ENCODE measurements around the gene VPS9D1.

Gene VPS9D1, protein sequence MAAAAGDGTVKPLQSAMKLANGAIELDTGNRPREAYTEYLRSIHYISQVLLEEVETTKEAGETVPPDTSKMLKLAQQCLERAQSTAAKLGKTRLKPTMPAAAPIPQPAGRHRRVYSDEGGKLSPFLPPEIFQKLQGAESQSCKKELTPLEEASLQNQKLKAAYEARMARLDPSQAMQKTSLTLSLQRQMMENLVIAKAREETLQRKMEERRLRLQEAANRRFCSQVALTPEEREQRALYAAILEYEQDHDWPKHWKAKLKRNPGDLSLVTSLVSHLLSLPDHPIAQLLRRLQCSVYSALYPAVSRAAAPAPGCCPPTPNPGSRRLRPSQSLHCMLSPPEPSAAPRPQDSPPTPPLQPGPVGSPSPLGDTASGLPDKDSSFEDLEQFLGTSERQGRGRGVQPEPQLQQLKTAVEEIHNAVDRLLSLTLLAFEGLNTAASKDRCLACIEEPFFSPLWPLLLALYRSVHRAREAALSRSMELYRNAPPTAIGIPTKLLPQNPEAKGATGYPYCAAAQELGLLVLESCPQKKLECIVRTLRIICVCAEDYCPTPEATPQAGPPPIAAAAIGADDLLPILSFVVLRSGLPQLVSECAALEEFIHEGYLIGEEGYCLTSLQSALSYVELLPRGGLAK

DNA sequence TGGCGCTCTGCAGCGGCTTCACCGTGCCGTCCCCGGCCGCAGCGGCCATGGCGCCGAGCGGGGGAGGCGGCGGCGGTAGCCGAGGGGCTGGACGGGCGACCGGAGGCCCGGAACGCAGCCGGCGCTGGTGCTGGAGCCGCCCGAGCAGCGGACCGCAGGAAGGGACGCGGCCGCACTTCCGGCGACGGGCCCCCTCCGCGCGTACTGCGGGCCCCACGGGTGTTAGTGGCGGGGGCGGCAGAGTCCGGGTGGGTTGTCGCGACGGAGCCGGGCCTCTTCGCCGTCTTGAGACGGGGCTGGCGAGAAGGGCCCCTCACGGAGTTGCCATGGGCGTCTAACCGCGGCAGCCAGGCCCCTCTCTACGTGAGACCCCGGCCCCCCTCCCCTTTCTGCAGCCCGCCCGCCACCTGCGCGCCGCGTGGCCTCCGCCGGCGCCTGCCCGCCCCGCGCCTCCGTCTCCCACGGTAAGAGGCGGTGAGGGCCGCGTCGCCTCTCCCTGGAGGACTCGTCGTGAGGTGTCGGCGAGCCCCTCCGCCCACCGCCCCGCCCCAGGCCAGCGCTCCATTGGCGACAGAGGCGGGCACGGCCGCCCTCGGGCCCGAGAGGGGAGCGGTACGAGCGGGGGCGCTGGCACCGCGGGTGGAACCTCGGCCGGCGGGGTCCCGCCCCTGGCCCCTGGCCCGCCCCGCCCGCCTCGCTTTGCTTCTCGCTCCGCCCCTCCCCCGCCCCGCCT lies at the start of gene VPS9D1, which contains the start of gene ZNF276:
Gene VPS9D1, minus strand, starts transcription at position 86 of the 733 bp plus-strand sequence. Its CDS starts 37 bp downstream, at position 49.
Gene ZNF276, plus strand, starts transcription at position 725 of the 733 bp plus-strand sequence. CDS start 104 bp downstream, outside the sequence.
- no peaks in the 10 kb centered on the region for H3K27me3 ChIP-seq (ENCODE audit: control insufficient read depth, insufficient read depth, low read length)
- peaks cover 32% of the 10 kb centered on the region for H3K4me1 ChIP-seq (ENCODE audit: control insufficient read depth, insufficient read depth, low read length)
- no peaks in the 10 kb centered on the region for H3K9me3 ChIP-seq (ENCODE audit: control insufficient read depth, low read length)
- peaks cover 14% of the 10 kb centered on the region for H3K36me3 ChIP-seq (ENCODE audit: control insufficient read depth, insufficient read depth, low read length)
- peak within 1 kb of the TSS; percentile 75 for H3K9ac ChIP-seq (ENCODE audit: low read length)
- H3K4me3 ChIP-seq (ENCODE audit: low read length): peak within 1 kb of the TSS; percentile 46

GRCh38 chr16:89770367-89770766 lies 49.7 kb upstream of the VPS9D1 start:
- Histone ChIP-seq H3K36me3 (ENCODE audit: control insufficient read depth, insufficient read depth, low read length) (no peaks in the 10 kb centered on the region), H3K27me3 (ENCODE audit: control insufficient read depth, insufficient read depth, low read length) (no peaks in the 10 kb centered on the region), H3K4me1 (ENCODE audit: control insufficient read depth, insufficient read depth, low read length) (peaks cover 3% of the 10 kb centered on the region), H3K4me3 (ENCODE audit: low read length) (no peak overlapping the region), H3K9ac (ENCODE audit: low read length) (no peak overlapping the region), H3K9me3 (ENCODE audit: control insufficient read depth, low read length) (no peaks in the 10 kb centered on the region)

- H3K4me3 ChIP-seq (ENCODE audit: low read length): peak overlapping the region; percentile 57
- H3K36me3 ChIP-seq (ENCODE audit: control insufficient read depth, insufficient read depth, low read length): no peaks in the 10 kb centered on the region
- H3K9me3 ChIP-seq (ENCODE audit: control insufficient read depth, low read length): no peaks in the 10 kb centered on the region
- H3K4me1 ChIP-seq (ENCODE audit: control insufficient read depth, insufficient read depth, low read length): peaks cover 13% of the 10 kb centered on the region
- H3K27me3 ChIP-seq (ENCODE audit: control insufficient read depth, insufficient read depth, low read length): no peaks in the 10 kb centered on the region
- H3K9ac ChIP-seq (ENCODE audit: low read length): peak overlapping the region; percentile 63
These were observed 44.7 kb upstream of the VPS9D1 start for GRCh38 chr16:89765292-89765830.

GRCh38 chr16:89764711-89765201 lies 44.1 kb upstream of the VPS9D1 start:
- H3K9ac ChIP-seq (ENCODE audit: low read length): peak overlapping the region; percentile 63
- no peaks in the 10 kb centered on the region for H3K27me3 ChIP-seq (ENCODE audit: control insufficient read depth, insufficient read depth, low read length)
- H3K4me1 ChIP-seq (ENCODE audit: control insufficient read depth, insufficient read depth, low read length): peaks cover 19% of the 10 kb centered on the region
- H3K9me3 ChIP-seq (ENCODE audit: control insufficient read depth, low read length): no peaks in the 10 kb centered on the region
- H3K36me3 ChIP-seq (ENCODE audit: control insufficient read depth, insufficient read depth, low read length): no peaks in the 10 kb centered on the region
- H3K4me3 ChIP-seq (ENCODE audit: low read length): peak overlapping the region; percentile 57

DNA sequence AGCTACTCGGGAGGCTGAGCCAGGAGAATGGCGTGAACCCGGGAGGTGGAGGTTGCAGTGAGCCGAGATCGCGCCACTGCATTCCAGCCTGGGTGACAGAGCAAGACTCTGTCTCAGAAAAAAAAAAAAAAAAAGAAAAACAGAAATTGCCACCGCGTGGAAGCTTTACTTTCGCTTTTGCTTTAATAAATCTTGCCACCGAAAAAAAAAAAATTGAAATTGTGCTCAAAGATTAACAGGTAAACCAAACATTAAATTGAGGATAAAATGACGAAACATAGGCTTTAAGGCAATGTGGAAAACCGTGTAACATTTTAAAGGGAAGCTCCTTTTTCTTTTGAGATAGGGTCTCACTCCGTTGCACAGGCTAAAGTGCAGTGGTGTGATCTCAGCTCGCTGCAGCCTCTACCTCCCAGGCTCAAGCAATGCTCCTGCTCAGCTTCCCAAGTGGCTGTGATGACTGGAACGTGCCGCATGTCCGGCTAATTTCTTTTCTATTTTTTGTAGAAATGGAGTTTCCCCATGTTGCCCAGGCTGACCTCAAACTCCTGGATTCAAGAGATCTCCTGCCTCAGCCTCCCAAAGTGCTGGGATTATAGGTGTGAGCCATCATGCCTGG lies 40.7 kb upstream of the VPS9D1 start:
- H3K4me1 ChIP-seq (ENCODE audit: control insufficient read depth, insufficient read depth, low read length): peaks cover 20% of the 10 kb centered on the region
- no peaks in the 10 kb centered on the region for H3K9me3 ChIP-seq (ENCODE audit: control insufficient read depth, low read length)
- no peaks in the 10 kb centered on the region for H3K36me3 ChIP-seq (ENCODE audit: control insufficient read depth, insufficient read depth, low read length)
- no peak overlapping the region for H3K4me3 ChIP-seq (ENCODE audit: low read length)
- H3K27me3 ChIP-seq (ENCODE audit: control insufficient read depth, insufficient read depth, low read length): no peaks in the 10 kb centered on the region
- no peak overlapping the region for H3K9ac ChIP-seq (ENCODE audit: low read length)

GRCh38 chr16:89759746-89760340 lies 39.1 kb upstream of the VPS9D1 start:
- H3K4me1 ChIP-seq (ENCODE audit: control insufficient read depth, insufficient read depth, low read length): peaks cover 12% of the 10 kb centered on the region
- no peaks in the 10 kb centered on the region for H3K27me3 ChIP-seq (ENCODE audit: control insufficient read depth, insufficient read depth, low read length)
- no peak overlapping the region for H3K9ac ChIP-seq (ENCODE audit: low read length)
- H3K9me3 ChIP-seq (ENCODE audit: control insufficient read depth, low read length): no peaks in the 10 kb centered on the region
- H3K36me3 ChIP-seq (ENCODE audit: control insufficient read depth, insufficient read depth, low read length): no peaks in the 10 kb centered on the region
- no peak overlapping the region for H3K4me3 ChIP-seq (ENCODE audit: low read length)

- H3K4me3 ChIP-seq (ENCODE audit: low read length): no peak overlapping the region
- peaks cover 9% of the 10 kb centered on the region for H3K4me1 ChIP-seq (ENCODE audit: control insufficient read depth, insufficient read depth, low read length)
- H3K27me3 ChIP-seq (ENCODE audit: control insufficient read depth, insufficient read depth, low read length): no peaks in the 10 kb centered on the region
- no peak overlapping the region for H3K9ac ChIP-seq (ENCODE audit: low read length)
- no peaks in the 10 kb centered on the region for H3K36me3 ChIP-seq (ENCODE audit: control insufficient read depth, insufficient read depth, low read length)
- H3K9me3 ChIP-seq (ENCODE audit: control insufficient read depth, low read length): no peaks in the 10 kb centered on the region
These were observed 28.9 kb upstream of the VPS9D1 start for GRCh38 chr16:89749637-89750036.

DNA sequence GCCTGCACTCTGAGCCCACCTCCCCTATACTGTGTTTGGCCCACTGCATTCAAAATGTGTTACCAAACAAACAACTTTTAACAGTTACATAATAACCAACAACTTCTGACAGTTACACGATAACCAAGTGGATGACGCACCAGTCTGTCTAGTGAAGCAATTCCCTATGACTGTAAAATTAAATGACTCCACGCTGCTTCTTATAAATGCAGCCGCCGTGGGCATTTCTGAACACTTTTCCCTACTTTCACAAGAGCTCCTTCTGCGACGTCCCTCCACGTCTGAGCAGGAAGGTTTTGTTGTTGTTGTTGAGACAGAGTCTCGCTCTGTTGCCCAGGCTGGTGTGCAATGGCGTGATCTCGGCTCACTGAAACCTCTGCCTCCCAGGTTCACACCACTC lies 28.2 kb upstream of the VPS9D1 start:
- H3K9ac ChIP-seq (ENCODE audit: low read length): no peak overlapping the region
- no peak overlapping the region for H3K4me3 ChIP-seq (ENCODE audit: low read length)
- H3K27me3 ChIP-seq (ENCODE audit: control insufficient read depth, insufficient read depth, low read length): no peaks in the 10 kb centered on the region
- H3K36me3 ChIP-seq (ENCODE audit: control insufficient read depth, insufficient read depth, low read length): no peaks in the 10 kb centered on the region
- peaks cover 9% of the 10 kb centered on the region for H3K4me1 ChIP-seq (ENCODE audit: control insufficient read depth, insufficient read depth, low read length)
- H3K9me3 ChIP-seq (ENCODE audit: control insufficient read depth, low read length): no peaks in the 10 kb centered on the region

DNA sequence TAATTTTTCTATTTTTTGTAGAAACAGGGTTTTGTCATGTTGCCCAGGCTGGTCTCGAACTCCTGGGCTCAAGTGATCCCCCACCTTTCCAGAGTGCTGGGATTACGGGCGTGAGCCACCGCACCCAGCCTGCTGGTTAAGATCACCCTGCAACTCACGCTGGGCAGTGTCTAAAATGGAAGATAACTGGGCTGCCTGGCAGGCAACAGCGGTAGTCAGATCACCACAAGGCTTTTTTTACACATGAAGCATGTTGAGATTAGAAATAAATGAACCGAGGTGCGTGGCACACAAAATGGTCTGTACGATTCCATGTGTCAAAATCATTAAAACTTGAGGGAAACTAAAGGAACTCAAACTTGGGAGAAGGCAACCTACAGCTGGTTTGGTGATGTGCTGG lies 27.4 kb upstream of the VPS9D1 start:
- Histone ChIP-seq H3K4me1 (ENCODE audit: control insufficient read depth, insufficient read depth, low read length) (peaks cover 9% of the 10 kb centered on the region), H3K9me3 (ENCODE audit: control insufficient read depth, low read length) (no peaks in the 10 kb centered on the region), H3K9ac (ENCODE audit: low read length) (no peak overlapping the region), H3K4me3 (ENCODE audit: low read length) (no peak overlapping the region), H3K27me3 (ENCODE audit: control insufficient read depth, insufficient read depth, low read length) (no peaks in the 10 kb centered on the region), H3K36me3 (ENCODE audit: control insufficient read depth, insufficient read depth, low read length) (no peaks in the 10 kb centered on the region)

DNA sequence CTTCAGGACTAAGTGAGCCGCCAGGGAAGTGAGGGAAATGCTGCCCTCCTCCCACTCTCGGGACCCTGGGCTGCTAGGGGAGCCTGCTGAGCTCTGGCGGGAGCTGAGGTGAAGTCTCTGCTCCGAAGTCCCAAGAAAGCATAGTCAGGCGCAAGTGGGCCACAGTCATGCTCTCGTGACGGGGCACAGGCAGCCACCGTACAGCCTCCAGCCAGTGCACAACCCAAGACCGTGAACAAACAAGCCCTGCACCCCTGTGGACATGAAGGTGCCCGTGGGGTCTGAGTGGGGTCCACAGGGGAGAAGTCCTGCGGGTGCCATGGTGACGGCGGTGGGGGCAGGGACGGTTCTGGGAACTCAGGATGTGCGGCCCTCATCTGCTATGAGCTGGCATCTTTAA lies 25.3 kb upstream of the VPS9D1 start:
- Histone ChIP-seq H3K4me3 (ENCODE audit: low read length) (no peak overlapping the region), H3K36me3 (ENCODE audit: control insufficient read depth, insufficient read depth, low read length) (no peaks in the 10 kb centered on the region), H3K4me1 (ENCODE audit: control insufficient read depth, insufficient read depth, low read length) (peaks cover 9% of the 10 kb centered on the region), H3K27me3 (ENCODE audit: control insufficient read depth, insufficient read depth, low read length) (no peaks in the 10 kb centered on the region), H3K9ac (ENCODE audit: low read length) (no peak overlapping the region), H3K9me3 (ENCODE audit: control insufficient read depth, low read length) (no peaks in the 10 kb centered on the region)

DNA sequence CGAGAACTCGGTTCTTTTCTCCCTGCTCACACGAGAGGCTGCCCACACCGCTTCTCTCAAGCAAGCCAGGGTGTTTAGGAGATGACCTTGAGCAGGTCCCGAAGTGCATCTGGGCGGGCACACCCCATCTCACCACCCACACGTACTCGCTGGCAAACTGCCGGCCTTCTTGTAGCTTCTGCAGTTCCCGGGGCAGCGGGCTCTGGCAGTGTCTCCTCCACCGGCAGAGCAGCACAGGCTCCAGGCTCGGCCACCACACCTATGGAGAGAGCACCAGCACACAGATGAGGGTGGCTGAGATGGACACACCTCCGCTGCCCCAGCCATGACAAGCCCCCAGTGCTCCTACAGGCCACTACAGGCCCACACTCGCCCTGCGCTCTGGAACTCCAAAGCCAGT lies 24.1 kb upstream of the VPS9D1 start:
- Histone ChIP-seq H3K27me3 (ENCODE audit: control insufficient read depth, insufficient read depth, low read length) (no peaks in the 10 kb centered on the region), H3K9ac (ENCODE audit: low read length) (no peak overlapping the region), H3K4me3 (ENCODE audit: low read length) (no peak overlapping the region), H3K9me3 (ENCODE audit: control insufficient read depth, low read length) (no peaks in the 10 kb centered on the region), H3K36me3 (ENCODE audit: control insufficient read depth, insufficient read depth, low read length) (no peaks in the 10 kb centered on the region), H3K4me1 (ENCODE audit: control insufficient read depth, insufficient read depth, low read length) (peaks cover 7% of the 10 kb centered on the region)

All from mucosa of stomach (tissue), 1 donor.